WERI-Rb-1 (cell line): Measurements from ENCODE around the gene ELN.

Experiments
- DNase-seq: peaks from one replicate; pipeline ENCODE4 v3.0.0-alpha.2; 2020
- H3K27ac ChIP-seq: fragments of 250-450 bp; sonication (Bioruptor Pico); 2 replicates; pipeline ENCODE4 v1.5.1; 2020; ENCODE audit warnings: mild to moderate bottlenecking, moderate library complexity
- H3K27me3 ChIP-seq: fragments of 250-450 bp; sonication (Bioruptor Pico); 2 replicates; pipeline ENCODE4 v1.5.1; 2021; ENCODE audit warnings: mild to moderate bottlenecking, low read depth, moderate library complexity; ENCODE audit not compliant: insufficient read depth, severe bottlenecking
- H3K36me3 ChIP-seq: fragments of 250-450 bp; sonication (Bioruptor Pico); 2 replicates; pipeline ENCODE4 v1.5.1; 2020; ENCODE audit warnings: mild to moderate bottlenecking, moderate library complexity
- H3K4me3 ChIP-seq: 2 replicates; pipeline ENCODE4 v1.5.1; 2011; ENCODE audit warnings: low read depth, mild to moderate bottlenecking, control low read depth, low read length
- H3K9me3 ChIP-seq: fragments of 250-450 bp; sonication (Bioruptor Pico); 2 replicates; pipeline ENCODE4 v1.5.1; 2021; ENCODE audit warnings: mild to moderate bottlenecking, moderate library complexity; ENCODE audit not compliant: severe bottlenecking
- CTCF ChIP-seq: IDR thresholded peaks from 2 replicates; pipeline ENCODE4 v1.5.1; 2011; ENCODE audit warnings: low read depth, mild to moderate bottlenecking, control low read depth, inconsistent platforms, low read length

ELN gene

GRCh38 chr7:74066626-74067025 is 38.7 kb downstream of the ELN start:
- no peak overlapping the region for H3K4me3 ChIP-seq
- H3K27me3 ChIP-seq = no peaks in the 10 kb centered on the region
- TF ChIP-seq CTCF = no peak
- no peaks in the 10 kb centered on the region for H3K9me3 ChIP-seq
- H3K27ac ChIP-seq = no peak overlapping the region
- no peak for DNase-seq
- H3K36me3 ChIP-seq = no peaks in the 10 kb centered on the region

- H3K4me3 ChIP-seq = no peak overlapping the region
- no peak for TF ChIP-seq CTCF
Measured at GRCh38 chr7:74068378-74069085, 40.6 kb downstream of the ELN start.

GRCh38 chr7:74069086-74069541 is 41.1 kb downstream of the ELN start:
- Histone ChIP-seq H3K4me3 (no peak overlapping the region), H3K27me3 (no peaks in the 10 kb centered on the region), H3K9me3 (no peaks in the 10 kb centered on the region), H3K27ac (no peak overlapping the region), H3K36me3 (no peaks in the 10 kb centered on the region)
- no peak for TF ChIP-seq CTCF
- no peak for DNase-seq

More at GRCh38 chr7:74068378-74069085, 40.6 kb downstream of the ELN start:
- DNase-seq = no peak
- H3K36me3 ChIP-seq = no peaks in the 10 kb centered on the region
- no peaks in the 10 kb centered on the region for H3K27me3 ChIP-seq
- no peaks in the 10 kb centered on the region for H3K9me3 ChIP-seq
- H3K27ac ChIP-seq = no peak overlapping the region

GRCh38 chr7:74069790-74070618 is 42.0 kb downstream of the ELN start:
- Histone ChIP-seq H3K36me3 (no peaks in the 10 kb centered on the region), H3K27me3 (no peaks in the 10 kb centered on the region), H3K4me3 (no peak overlapping the region), H3K9me3 (no peaks in the 10 kb centered on the region), H3K27ac (no peak overlapping the region)
- TF ChIP-seq CTCF = no peak
- DNase-seq = no peak

- TF ChIP-seq CTCF = no peak
- Histone ChIP-seq H3K27ac (no peak overlapping the region), H3K9me3 (no peaks in the 10 kb centered on the region), H3K4me3 (no peak overlapping the region), H3K36me3 (no peaks in the 10 kb centered on the region), H3K27me3 (no peaks in the 10 kb centered on the region)
- DNase-seq = no peak
Measured at GRCh38 chr7:74070619-74070921, 42.6 kb downstream of the ELN start.
